ENCODE measurements around the gene KIRREL2. TPM values are rescaled to one million over a fixed set of nuclear protein-coding genes. Genes with fewer than 3 reads are reported as not detected.

The KIRREL2 gene
- total and polyA plus RNA-seq, 9 of the 15 experiments (the other 6 are each of a cell fraction or from before 2014, with no cell fraction given): 0.01 to 0.12 (median 0.09) TPM; not detected in 4

- peak; percentile 17; the same call in 1 of the 3 replicates for ATAC-seq
- TF ChIP-seq CBX8 (IDR thresholded peaks at IDR 0.05; ENCODE audit: borderline replicate concordance, extremely low read depth, low read depth, low read length, poor library complexity, severe bottlenecking) (no peak), NFIC (IDR thresholded peaks at IDR 0.05) (peak; percentile 82)
- ChIA-PET POLR2A (interaction anchor here (0.6 to 1.5 kb wide), 3 partner anchors 21 to 303 kb away, joined by 3 to 6 read pairs (median 4); partner anchors contain the start of gene ZNF146), CTCF (ENCODE audit: low intra/inter-chr PET ratio) (interaction anchor here (1.5 kb wide), 1 partner anchor 30 kb away, joined by 5 read pairs; no protein-coding TSS in a partner anchor)
- intact Hi-C loops (cut with micrococcal nuclease) (no loop called here), in situ Hi-C loops (cut with MboI) (no loop called here)
- Histone ChIP-seq H3K4me2 (ENCODE audit: insufficient read depth, low read length) (no peak overlapping the region), H3K9me3 (replicated peaks; ENCODE audit: control insufficient read depth, insufficient read depth, low read depth, low read length) (no peaks in the 10 kb centered on the region), H3K4me1 (replicated peaks in 1 of 2; ENCODE audit: control insufficient read depth in 2 of 2, insufficient read depth in 2 of 2, low read length in 2 of 2) (peaks cover 30% of the 10 kb centered on the region in 2 experiments), H3K4me3 (no peak overlapping the region), H3K27ac (ENCODE audit: extremely low read depth, low read depth, low read length) (no peak overlapping the region), H4K20me1 (replicated peaks; ENCODE audit: control insufficient read depth, insufficient read depth, low read length) (no peaks in the 10 kb centered on the region), H3K79me2 (ENCODE audit: control insufficient read depth, insufficient read depth, low read length) (no peaks in the 10 kb centered on the region), H3K36me3 (ENCODE audit: control insufficient read depth, insufficient read depth, low read length) (no peaks in the 10 kb centered on the region), H2AFZ (ENCODE audit: low read depth, low read length) (no peak overlapping the region), H3K9ac (ENCODE audit: insufficient read depth in 1 of 2, low read depth in 2 of 2, low read length in 2 of 2) (peak overlapping the region in 1 of 2 experiments; percentile 79; a peak in 1 of 4 replicates), H3K9me1 (ENCODE audit: control insufficient read depth, insufficient read depth, low read length) (no peaks in the 10 kb centered on the region), H3K27me3 (ENCODE audit: control insufficient read depth in 2 of 2, insufficient read depth in 2 of 2, low read length in 2 of 2) (peaks cover 3 to 5% of the 10 kb centered on the region in 2 experiments; a peak in 4 of 5 replicates)
- BruUV-seq (replicated peaks): no TSS peak
- DNase-seq (ENCODE audit: extremely low read depth in 1 of 4, low spot score in 3 of 4): peak in 2 of 4 experiments; percentile 34 to 65
- 17% methylated on average over 5 of the region's 5 CpGs for WGBS (ENCODE audit: insufficient coverage, low coverage, missing lambda C conversion rate)
- FAIRE-seq: no peak
Observed at GRCh38 chr19:35911790-35912189, 55.1 kb downstream of the KIRREL2 start.

- BruUV-seq (replicated peaks): no TSS peak
- H3K9me3 ChIP-seq (replicated peaks; ENCODE audit: control insufficient read depth, insufficient read depth, low read depth, low read length): no peaks in the 10 kb centered on the region
- H3K79me2 ChIP-seq (ENCODE audit: control insufficient read depth, insufficient read depth, low read length): no peaks in the 10 kb centered on the region
- in situ Hi-C loops (cut with MboI): no loop called here
- no peaks in the 10 kb centered on the region for H3K9me1 ChIP-seq (ENCODE audit: control insufficient read depth, insufficient read depth, low read length)
- no peak for TF ChIP-seq ZNF584 (CRISPR knock-in tag; IDR thresholded peaks at IDR 0.05; ENCODE audit: low read depth)
- no peak for TF ChIP-seq SMARCA5 (IDR thresholded peaks at IDR 0.05)
- H3K36me3 ChIP-seq (ENCODE audit: control insufficient read depth, insufficient read depth, low read length): no peaks in the 10 kb centered on the region
- DNase-seq (ENCODE audit: extremely low read depth in 1 of 4, low spot score in 3 of 4) (no peak), FAIRE-seq (no peak), ATAC-seq (no peak)
- POLR2A ChIA-PET: interaction anchor here (0.7 kb wide), 1 partner anchor 57 kb away, joined by 4 read pairs; the partner anchor contains the start of gene KIRREL2
- no peaks in the 10 kb centered on the region for H4K20me1 ChIP-seq (replicated peaks; ENCODE audit: control insufficient read depth, insufficient read depth, low read length)
- no peak overlapping the region for H3K4me3 ChIP-seq
- H3K4me2 ChIP-seq (ENCODE audit: insufficient read depth, low read length): no peak overlapping the region
- CTCF ChIA-PET (ENCODE audit: low intra/inter-chr PET ratio): no interaction called here
- no peak overlapping the region for H2AFZ ChIP-seq (ENCODE audit: low read depth, low read length)
- WGBS (ENCODE audit: insufficient coverage, low coverage, missing lambda C conversion rate): 17% methylated on average over 7 of the region's 7 CpGs
- intact Hi-C loops (cut with micrococcal nuclease): no loop called here
- H3K27ac ChIP-seq (ENCODE audit: extremely low read depth, low read depth, low read length): no peak overlapping the region
- peaks cover 6 to 13% of the 10 kb centered on the region in 2 experiments; a peak in 4 of 5 replicates for H3K27me3 ChIP-seq (ENCODE audit: control insufficient read depth in 2 of 2, insufficient read depth in 2 of 2, low read length in 2 of 2)
- peaks cover 14% of the 10 kb centered on the region in 2 experiments for H3K4me1 ChIP-seq (replicated peaks in 1 of 2; ENCODE audit: control insufficient read depth in 2 of 2, insufficient read depth in 2 of 2, low read length in 2 of 2)
- no peak overlapping the region for H3K9ac ChIP-seq (ENCODE audit: insufficient read depth in 1 of 2, low read depth in 2 of 2, low read length in 2 of 2)
Observed at GRCh38 chr19:35913589-35913988, 56.9 kb downstream of the KIRREL2 start.
